Lower lobe of right lung (tissue), 2 donors: ENCODE measurements around the gene PFKFB3. TPM values are rescaled to one million over a fixed set of nuclear protein-coding genes. Genes with fewer than 3 reads are reported as not detected.
A peak's percentile ranks its signal among the peaks of the same experiment; 100 is the strongest.

ENCODE experiments used
- ATAC-seq, 2 donors: fragments of 200-7000 bp; cut with Tn5 transposase; one replicate each; pipeline ENCODE4 v1.9.1; 2020 to 2022; ENCODE audit warnings: mild to moderate bottlenecking in 2 of 2, moderate library complexity in 2 of 2
- DNase-seq: peaks from one replicate; pipeline ENCODE4 v3.0.0-alpha.2; 2020
- H3K27ac ChIP-seq: fragments of 200-600 bp; one replicate; pipeline ENCODE4 v1.8.0; 2022
- H3K27me3 ChIP-seq: fragments of 200-600 bp; one replicate; pipeline ENCODE4 v1.8.0; 2022; ENCODE audit warnings: low read depth
- H3K36me3 ChIP-seq: fragments of 200-600 bp; one replicate; pipeline ENCODE4 v1.8.0; 2022; ENCODE audit warnings: mild to moderate bottlenecking
- H3K4me1 ChIP-seq: fragments of 200-600 bp; one replicate; pipeline ENCODE4 v1.8.0; 2022
- H3K4me3 ChIP-seq: fragments of 200-600 bp; one replicate; pipeline ENCODE4 v1.8.0; 2022; ENCODE audit warnings: mild to moderate bottlenecking
- H3K9me3 ChIP-seq: fragments of 200-600 bp; one replicate; pipeline ENCODE4 v1.8.0; 2022
- intact Hi-C: fragments of 100-400 bp; cut with DNase I; formaldehyde crosslinking; loops from one replicate; pipeline ENCODE4 v1.11.0; 2022
- total RNA-seq: library from RNA; stranded (reverse); fragmentation: NEBNext Ultra II Directional; extraction: Animal tissue kit (Norgen Biotek cat#: 25700); gene quantifications from one replicate; pipeline ENCODE4 v1.2.1, GENCODE V29; 2021
- TF ChIP-seq, protein P1 (sequence below): fragments of 200-600 bp; IDR thresholded peaks from one replicate; pipeline ENCODE4 v1.8.0; 2022; ENCODE audit warnings: antibody characterized with exemption, mild to moderate bottlenecking
- donor health status: DM: no; HTN: yes; CAD: no; lungs with severe emphysema.

Gene PFKFB3
- total RNA-seq, 1 donor from 2014 or later = 78.5 TPM

DNA sequence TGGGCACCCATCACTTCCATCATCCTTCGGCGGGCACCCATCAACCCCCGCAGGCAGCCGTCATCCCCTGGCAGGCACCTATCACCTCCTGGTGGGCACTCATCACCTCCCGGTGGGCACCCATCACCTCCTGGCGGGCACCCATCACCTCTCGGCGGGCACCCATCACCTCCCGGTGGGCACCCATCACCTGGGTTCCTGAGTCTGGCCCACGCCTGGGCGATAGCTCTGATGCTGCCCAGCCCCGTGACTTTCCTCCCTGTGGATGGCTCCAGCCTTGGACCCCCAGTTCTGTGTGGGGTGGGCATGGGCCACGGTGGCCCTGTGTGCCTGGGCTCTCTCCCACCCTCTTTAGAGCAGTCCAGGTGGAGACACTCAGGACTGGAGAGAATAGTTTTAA lies 29.0 kb downstream of the PFKFB3 start:
- TF ChIP-seq, protein P1, sequence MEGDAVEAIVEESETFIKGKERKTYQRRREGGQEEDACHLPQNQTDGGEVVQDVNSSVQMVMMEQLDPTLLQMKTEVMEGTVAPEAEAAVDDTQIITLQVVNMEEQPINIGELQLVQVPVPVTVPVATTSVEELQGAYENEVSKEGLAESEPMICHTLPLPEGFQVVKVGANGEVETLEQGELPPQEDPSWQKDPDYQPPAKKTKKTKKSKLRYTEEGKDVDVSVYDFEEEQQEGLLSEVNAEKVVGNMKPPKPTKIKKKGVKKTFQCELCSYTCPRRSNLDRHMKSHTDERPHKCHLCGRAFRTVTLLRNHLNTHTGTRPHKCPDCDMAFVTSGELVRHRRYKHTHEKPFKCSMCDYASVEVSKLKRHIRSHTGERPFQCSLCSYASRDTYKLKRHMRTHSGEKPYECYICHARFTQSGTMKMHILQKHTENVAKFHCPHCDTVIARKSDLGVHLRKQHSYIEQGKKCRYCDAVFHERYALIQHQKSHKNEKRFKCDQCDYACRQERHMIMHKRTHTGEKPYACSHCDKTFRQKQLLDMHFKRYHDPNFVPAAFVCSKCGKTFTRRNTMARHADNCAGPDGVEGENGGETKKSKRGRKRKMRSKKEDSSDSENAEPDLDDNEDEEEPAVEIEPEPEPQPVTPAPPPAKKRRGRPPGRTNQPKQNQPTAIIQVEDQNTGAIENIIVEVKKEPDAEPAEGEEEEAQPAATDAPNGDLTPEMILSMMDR = no peak
- Histone ChIP-seq H3K4me1 (no peaks in the 10 kb centered on the region), H3K9me3 (no peaks in the 10 kb centered on the region), H3K27ac (no peak overlapping the region), H3K36me3 (peaks cover 94% of the 10 kb centered on the region), H3K27me3 (no peaks in the 10 kb centered on the region), H3K4me3 (no peak overlapping the region)
- intact Hi-C loops = no loop called here
- DNase-seq (peak; percentile 21), ATAC-seq (no peak)

DNA sequence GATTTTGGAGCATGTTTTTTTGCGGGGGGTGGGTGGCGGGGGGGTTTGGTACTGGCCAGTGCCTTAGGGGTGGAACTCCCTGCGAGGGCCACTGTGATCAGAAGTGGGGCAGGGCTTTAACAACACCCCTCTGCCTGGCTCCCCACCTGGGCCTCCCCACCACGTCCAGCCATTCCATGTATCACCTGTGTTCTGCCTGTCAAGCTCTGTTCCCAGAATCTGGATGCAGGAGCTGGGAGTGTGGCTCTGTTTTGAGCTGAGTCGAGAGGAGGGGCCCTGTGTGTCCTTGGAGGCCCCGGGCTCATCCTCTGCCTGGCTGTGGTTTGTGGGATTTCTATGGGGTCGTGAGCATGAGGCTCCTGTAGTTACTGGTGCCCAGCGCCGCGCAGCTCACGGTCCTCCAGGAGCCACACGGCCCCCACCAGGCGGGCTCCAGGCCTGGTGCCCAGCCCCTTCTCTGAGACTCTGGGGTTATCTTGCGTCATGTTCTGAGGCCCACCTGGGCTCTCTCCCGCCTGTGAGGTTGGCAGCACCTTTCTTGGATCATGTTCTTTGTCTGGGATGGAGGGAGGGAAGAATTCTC lies 29.6 kb downstream of the PFKFB3 start:
- Histone ChIP-seq H3K9me3 (no peaks in the 10 kb centered on the region), H3K27me3 (no peaks in the 10 kb centered on the region), H3K36me3 (peaks cover 91% of the 10 kb centered on the region), H3K27ac (no peak overlapping the region), H3K4me3 (no peak overlapping the region), H3K4me1 (no peaks in the 10 kb centered on the region)
- ATAC-seq (no peak), DNase-seq (no peak)
- intact Hi-C loops = no loop called here
- TF ChIP-seq, protein P1 = no peak

DNA sequence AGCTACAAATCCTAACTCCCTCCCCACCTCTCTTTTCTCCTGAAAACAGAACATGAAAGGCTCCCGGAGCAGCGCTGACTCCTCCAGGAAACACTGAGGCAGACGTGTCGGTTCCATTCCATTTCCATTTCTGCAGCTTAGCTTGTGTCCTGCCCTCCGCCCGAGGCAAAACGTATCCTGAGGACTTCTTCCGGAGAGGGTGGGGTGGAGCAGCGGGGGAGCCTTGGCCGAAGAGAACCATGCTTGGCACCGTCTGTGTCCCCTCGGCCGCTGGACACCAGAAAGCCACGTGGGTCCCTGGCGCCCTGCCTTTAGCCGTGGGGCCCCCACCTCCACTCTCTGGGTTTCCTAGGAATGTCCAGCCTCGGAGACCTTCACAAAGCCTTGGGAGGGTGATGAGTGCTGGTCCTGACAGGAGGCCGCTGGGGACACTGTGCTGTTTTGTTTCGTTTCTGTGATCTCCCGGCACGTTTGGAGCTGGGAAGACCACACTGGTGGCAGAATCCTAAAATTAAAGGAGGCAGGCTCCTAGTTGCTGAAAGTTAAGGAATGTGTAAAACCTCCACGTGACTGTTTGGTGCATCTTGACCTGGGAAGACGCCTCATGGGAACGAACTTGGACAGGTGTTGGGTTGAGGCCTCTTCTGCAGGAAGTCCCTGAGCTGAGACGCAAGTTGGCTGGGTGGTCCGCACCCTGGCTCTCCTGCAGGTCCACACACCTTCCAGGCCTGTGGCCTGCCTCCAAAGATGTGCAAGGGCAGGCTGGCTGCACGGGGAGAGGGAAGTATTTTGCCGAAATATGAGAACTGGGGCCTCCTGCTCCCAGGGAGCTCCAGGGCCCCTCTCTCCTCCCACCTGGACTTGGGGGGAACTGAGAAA lies 30.4 kb downstream of the PFKFB3 start:
- H3K36me3 ChIP-seq = peaks cover 83% of the 10 kb centered on the region

DNA sequence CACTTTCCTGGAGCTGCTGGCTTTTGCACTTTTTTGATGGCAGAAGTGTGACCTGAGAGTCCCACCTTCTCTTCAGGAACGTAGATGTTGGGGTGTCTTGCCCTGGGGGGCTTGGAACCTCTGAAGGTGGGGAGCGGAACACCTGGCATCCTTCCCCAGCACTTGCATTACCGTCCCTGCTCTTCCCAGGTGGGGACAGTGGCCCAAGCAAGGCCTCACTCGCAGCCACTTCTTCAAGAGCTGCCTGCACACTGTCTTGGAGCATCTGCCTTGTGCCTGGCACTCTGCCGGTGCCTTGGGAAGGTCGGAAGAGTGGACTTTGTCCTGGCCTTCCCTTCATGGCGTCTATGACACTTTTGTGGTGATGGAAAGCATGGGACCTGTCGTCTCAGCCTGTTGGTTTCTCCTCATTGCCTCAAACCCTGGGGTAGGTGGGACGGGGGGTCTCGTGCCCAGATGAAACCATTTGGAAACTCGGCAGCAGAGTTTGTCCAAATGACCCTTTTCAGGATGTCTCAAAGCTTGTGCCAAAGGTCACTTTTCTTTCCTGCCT lies 31.1 kb downstream of the PFKFB3 start:
- ATAC-seq = no peak
- Histone ChIP-seq H3K9me3 (no peaks in the 10 kb centered on the region), H3K27ac (no peak overlapping the region), H3K4me3 (no peak overlapping the region), H3K36me3 (peaks cover 76% of the 10 kb centered on the region), H3K27me3 (no peaks in the 10 kb centered on the region), H3K4me1 (peaks cover under 1% of the 10 kb centered on the region)
- TF ChIP-seq, protein P1 = no peak
- intact Hi-C loops = no loop called here
- no peak for DNase-seq

More for the DNA sequence above, 30.4 kb downstream of the PFKFB3 start:
- intact Hi-C loops = no loop called here
- DNase-seq = no peak
- H3K4me3 ChIP-seq = no peak overlapping the region
- no peaks in the 10 kb centered on the region for H3K9me3 ChIP-seq
- ATAC-seq = no peak
- H3K27me3 ChIP-seq = no peaks in the 10 kb centered on the region
- no peaks in the 10 kb centered on the region for H3K4me1 ChIP-seq
- no peak overlapping the region for H3K27ac ChIP-seq
- TF ChIP-seq, protein P1 = no peak

DNA sequence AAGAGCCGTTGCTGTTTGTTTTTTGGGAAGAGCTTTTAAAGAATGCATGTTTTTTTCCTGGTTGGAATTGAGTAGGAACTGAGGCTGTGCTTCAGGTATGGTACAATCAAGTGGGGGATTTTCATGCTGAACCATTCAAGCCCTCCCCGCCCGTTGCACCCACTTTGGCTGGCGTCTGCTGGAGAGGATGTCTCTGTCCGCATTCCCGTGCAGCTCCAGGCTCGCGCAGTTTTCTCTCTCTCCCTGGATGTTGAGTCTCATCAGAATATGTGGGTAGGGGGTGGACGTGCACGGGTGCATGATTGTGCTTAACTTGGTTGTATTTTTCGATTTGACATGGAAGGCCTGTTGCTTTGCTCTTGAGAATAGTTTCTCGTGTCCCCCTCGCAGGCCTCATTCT lies 31.6 kb downstream of the PFKFB3 start:
- DNase-seq = no peak
- peaks cover 6% of the 10 kb centered on the region for H3K4me1 ChIP-seq
- no peaks in the 10 kb centered on the region for H3K9me3 ChIP-seq
- TF ChIP-seq, protein P1 = no peak
- no peak overlapping the region for H3K27ac ChIP-seq
- intact Hi-C loops = no loop called here
- H3K4me3 ChIP-seq = no peak overlapping the region
- ATAC-seq = no peak
- H3K27me3 ChIP-seq = no peaks in the 10 kb centered on the region
- H3K36me3 ChIP-seq = peaks cover 70% of the 10 kb centered on the region
